ENCODE data around the gene MRPL28. TPM values are rescaled to one million over a fixed set of nuclear protein-coding genes. Genes with fewer than 3 reads are reported as not detected.
"Not testable (repeated sequence)": the region's sequence is repeated elsewhere in the genome, so short reads cannot be mapped to it uniquely, and the experiment has no call there.

MRPL28 gene
- total RNA-seq, 4 donors from 2014 or later = 57.9 to 68.2 (median 63.0) TPM

DNA sequence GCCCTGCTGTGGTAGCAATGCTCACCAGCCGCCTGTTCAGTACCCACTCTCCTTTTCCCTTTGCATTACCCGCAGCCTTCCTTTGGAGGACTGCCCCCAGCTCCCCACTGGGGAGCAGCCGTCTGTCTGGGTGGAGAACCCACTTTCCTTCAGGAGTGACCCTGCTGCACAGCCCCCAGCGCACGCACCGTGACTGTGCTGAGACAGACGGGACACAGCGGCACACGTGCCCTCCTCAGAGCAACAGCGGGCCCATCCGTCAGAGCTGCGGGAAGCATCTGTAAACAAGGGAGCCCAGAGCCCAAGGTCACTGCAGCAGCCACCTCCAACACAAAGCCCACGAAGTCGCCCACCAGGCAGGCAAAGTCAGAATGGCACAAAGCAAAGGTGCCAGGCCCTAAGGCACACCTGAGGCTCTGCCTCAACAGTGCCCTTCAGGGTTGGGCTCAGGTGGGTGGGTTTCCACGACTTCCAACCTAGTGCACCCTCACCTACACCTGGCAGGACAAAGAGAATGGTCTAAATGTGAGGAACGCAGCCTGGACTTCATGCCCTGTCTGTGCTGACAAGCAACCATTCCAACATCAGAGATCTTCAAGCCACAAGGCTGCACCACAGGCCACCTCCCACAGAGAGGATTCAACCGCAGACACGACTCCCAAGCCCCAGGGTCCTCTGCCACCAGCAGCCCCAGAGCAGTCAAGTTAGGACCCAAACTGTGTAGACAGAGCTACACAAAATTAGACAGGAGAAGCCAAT is 27.7 kb downstream of the MRPL28 start:
- peaks cover 0 to 58% (median 7%) of the 10 kb centered on the region in 3 donors for H3K36me3 ChIP-seq

GRCh38 chr16:341974-342336 is 28.4 kb downstream of the MRPL28 start:
- intact Hi-C loops (cut with DNase I); H3K4me3 ChIP-seq; H3K27me3 ChIP-seq; H3K27ac ChIP-seq; H3K9me3 ChIP-seq; DNase-seq: not testable (repeated sequence)
- peaks cover 0 to 54% (median 8%) of the 10 kb centered on the region in 3 donors for H3K4me1 ChIP-seq
- WGBS, 2 donors = 80 to 100% methylated on average over 2 to 4 of the region's 13 CpGs
- peaks cover 0 to 58% (median 7%) of the 10 kb centered on the region in 3 donors for H3K36me3 ChIP-seq

More for the DNA sequence above, 27.7 kb downstream of the MRPL28 start:
- intact Hi-C loops (cut with DNase I) = no loop called here
- TF ChIP-seq CTCF (IDR thresholded peaks at IDR 0.05) (no peak), POLR2A (IDR thresholded peaks at IDR 0.05) (no peak)
- H3K9me3 ChIP-seq = no peaks in the 10 kb centered on the region
- WGBS, 2 donors = 85 to 100% methylated on average over 3 of the region's 18 CpGs
- DNase-seq = no peak
- H3K4me1 ChIP-seq = peaks cover 0 to 53% (median 8%) of the 10 kb centered on the region in 3 donors
- no peaks in the 10 kb centered on the region for H3K27me3 ChIP-seq
- H3K27ac ChIP-seq = no peak overlapping the region
- no peak overlapping the region for H3K4me3 ChIP-seq

DNA sequence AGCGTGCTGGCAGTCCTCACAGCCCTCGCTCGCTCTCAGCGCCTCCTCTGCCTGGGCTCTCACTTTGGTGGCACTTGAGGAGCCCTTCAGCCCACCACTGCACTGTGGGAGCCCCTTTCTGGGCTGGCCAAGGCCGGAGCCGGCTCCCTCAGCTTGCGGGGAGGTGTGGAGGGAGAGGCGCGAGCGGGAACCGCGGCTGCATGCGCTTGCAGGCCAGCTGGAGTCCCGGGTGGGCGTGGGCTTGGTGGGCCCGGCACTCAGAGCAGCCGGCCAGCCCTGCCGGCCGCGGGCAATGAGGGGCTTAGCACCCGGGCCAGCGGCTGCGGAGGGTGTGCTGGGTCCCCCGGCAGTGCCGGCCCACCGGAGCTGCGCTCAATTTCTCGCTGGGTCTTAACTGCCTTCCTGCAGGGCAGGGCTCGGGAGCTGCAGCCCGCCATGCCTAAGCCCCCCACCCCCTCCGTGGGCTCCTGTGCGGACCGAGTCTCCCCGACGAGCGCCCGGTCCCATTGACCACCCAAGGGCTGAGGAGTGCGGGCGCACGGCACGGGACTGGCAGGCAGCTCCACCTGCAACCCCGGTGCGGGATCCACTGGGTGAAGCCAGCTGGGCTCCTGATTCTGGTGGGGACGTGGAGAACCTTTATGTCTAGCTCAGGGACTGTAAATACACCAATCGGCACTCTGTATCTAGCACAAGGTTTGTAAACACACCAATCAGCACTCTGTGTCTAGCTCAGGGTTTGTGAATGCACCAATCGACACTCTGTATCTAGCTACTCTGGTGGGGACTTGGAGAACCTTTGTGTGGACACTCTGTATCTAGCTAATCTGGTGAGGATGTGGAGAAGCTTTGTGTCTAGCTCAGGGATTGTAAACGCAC is 29.0 kb downstream of the MRPL28 start:
- DNase-seq; H3K4me3 ChIP-seq; H3K9me3 ChIP-seq; H3K27me3 ChIP-seq; H3K27ac ChIP-seq; intact Hi-C loops (cut with DNase I): not testable (repeated sequence)
- WGBS, 2 donors = 94 to 100% methylated on average over 7 to 9 of the region's 47 CpGs
- H3K36me3 ChIP-seq = peaks cover 0 to 53% (median 7%) of the 10 kb centered on the region in 3 donors
- H3K4me1 ChIP-seq = peaks cover 0 to 50% (median 8%) of the 10 kb centered on the region in 3 donors

DNA sequence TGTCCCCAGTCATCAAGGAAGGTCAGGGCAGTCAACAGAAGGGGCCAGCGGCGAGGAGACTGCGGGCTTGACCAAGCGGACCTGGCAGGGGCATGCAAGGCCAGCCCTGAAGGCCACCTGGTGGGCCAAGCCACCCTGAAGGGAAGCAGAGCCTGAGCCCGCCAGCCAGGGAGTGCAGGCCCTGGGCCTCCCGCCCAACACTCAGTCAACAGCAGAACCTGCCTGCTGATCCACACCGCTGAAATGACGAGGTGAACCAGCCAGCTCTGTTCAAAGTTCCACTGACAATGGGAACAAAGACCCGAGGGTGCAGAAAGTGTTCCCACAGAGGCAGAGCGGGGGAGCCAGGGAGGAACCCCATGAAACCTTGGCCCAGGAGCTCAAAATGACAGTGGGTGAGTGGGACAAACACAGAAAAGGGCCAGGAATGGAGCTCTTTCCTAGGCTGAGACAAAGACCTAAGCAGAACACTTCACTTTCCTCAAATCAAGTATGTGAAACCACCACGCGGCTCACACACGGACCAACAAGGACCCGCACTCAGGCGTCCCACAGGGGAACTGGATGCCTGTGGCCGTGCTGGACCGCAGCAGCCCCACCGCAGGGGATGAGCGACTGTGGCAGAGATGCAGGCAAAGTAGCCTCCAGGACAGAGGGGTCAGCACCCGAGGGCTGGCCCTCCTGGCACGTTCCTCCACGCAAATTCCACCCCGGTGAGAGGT is 29.8 kb downstream of the MRPL28 start:
- no peaks in the 10 kb centered on the region for H3K9me3 ChIP-seq
- H3K4me1 ChIP-seq = peaks cover 0 to 53% (median 8%) of the 10 kb centered on the region in 3 donors
- no peaks in the 10 kb centered on the region for H3K27me3 ChIP-seq
- H3K27ac ChIP-seq = no peak overlapping the region
- DNase-seq = no peak
- TF ChIP-seq CTCF (IDR thresholded peaks at IDR 0.05) (no peak), POLR2A (IDR thresholded peaks at IDR 0.05) (no peak)
- intact Hi-C loops (cut with DNase I) = no loop called here
- H3K36me3 ChIP-seq = peaks cover 0 to 44% (median 5%) of the 10 kb centered on the region in 3 donors
- no peak overlapping the region for H3K4me3 ChIP-seq
- 85 to 94% methylated on average over 6 to 17 of the region's 23 CpGs for WGBS, 2 donors

DNA sequence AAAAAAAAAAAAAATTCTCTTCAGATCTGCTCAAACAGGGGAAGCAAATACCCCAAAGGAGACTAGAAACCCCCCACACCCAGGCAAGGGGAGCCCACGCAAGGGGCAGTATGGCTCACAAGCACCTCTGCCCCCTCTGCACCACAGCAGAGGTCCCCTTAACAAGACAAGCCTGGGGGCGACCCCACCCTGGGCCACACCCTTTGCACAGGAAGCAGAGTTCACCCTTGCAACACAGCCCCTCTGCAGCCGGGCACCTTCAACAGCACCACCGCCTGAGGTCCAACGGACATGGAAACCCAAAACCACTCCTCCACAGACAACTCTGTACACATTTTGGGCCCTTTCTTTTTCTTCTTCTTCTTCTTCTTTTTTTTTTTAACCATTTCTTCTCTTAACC is 30.7 kb downstream of the MRPL28 start:
- Histone ChIP-seq H3K27me3 (no peaks in the 10 kb centered on the region), H3K9me3 (no peaks in the 10 kb centered on the region), H3K36me3 (peaks cover 0 to 36% (median 0%) of the 10 kb centered on the region in 3 donors), H3K27ac (no peak overlapping the region), H3K4me1 (peaks cover 0 to 48% (median 8%) of the 10 kb centered on the region in 3 donors), H3K4me3 (no peak overlapping the region)
- TF ChIP-seq POLR2A (IDR thresholded peaks at IDR 0.05) (no peak), CTCF (IDR thresholded peaks at IDR 0.05) (no peak)
- intact Hi-C loops (cut with DNase I) = no loop called here
- 62 to 74% methylated on average over 4 to 5 of the region's 5 CpGs for WGBS, 2 donors
- DNase-seq = no peak
